Suprapubic skin (tissue), 4 donors: ENCODE data around the gene BMP2K.

Experiments
- EP300 ChIP-seq: sonication (generic); formaldehyde crosslinking; IDR thresholded peaks from one replicate; pipeline ENCODE4 v1.6.1; 2017; ENCODE audit warnings: antibody characterized with exemption
- POLR2A ChIP-seq, 2 donors: fragments of 450-650 bp; IDR thresholded peaks; one replicate each; pipeline ENCODE4 v1.6.1; 2017; ENCODE audit warnings: antibody characterized with exemption in 2 of 2, mild to moderate bottlenecking in 2 of 2, moderate library complexity in 2 of 2
- POLR2AphosphoS5 ChIP-seq, 3 donors: sonication (generic); formaldehyde crosslinking; IDR thresholded peaks; one replicate each; pipeline ENCODE4 v1.6.1; 2017; ENCODE audit warnings: antibody characterized with exemption in 3 of 3
- TF ChIP-seq, protein P1 (sequence below), 2 donors: fragments of 200-600 bp in 1 of 2; fragments of 450-650 bp in 1 of 2; sonication (generic) in 1 of 2; IDR thresholded peaks; one replicate each; pipeline ENCODE4 v1.5.1; 2016 to 2019; ENCODE audit warnings: antibody characterized with exemption in 2 of 2, mild to moderate bottlenecking in 1 of 2, moderate library complexity in 1 of 2

DNA sequence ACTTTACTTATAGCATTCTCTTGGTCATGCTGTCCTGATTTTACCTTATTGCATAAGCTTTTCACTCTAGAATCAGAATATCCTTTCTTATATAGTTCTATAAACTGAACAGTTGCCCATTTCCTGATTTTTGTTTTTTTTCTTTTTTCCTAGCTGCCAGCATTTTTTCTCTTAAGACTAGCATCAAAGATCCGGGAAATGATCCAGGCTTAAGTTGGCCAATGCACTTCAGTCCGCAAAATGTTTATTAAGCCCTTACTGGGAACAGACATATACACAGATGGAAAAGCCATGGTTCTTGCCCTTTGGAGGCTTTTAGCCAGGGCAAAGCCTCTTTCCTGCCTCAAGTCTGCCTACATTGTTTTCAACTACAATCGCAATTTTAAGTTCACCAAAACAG, 10.1 kb upstream of the BMP2K start:
- no peak for TF ChIP-seq POLR2A (IDR thresholded peaks at IDR 0.05)
- TF ChIP-seq EP300 = no peak
- TF ChIP-seq, protein P1, sequence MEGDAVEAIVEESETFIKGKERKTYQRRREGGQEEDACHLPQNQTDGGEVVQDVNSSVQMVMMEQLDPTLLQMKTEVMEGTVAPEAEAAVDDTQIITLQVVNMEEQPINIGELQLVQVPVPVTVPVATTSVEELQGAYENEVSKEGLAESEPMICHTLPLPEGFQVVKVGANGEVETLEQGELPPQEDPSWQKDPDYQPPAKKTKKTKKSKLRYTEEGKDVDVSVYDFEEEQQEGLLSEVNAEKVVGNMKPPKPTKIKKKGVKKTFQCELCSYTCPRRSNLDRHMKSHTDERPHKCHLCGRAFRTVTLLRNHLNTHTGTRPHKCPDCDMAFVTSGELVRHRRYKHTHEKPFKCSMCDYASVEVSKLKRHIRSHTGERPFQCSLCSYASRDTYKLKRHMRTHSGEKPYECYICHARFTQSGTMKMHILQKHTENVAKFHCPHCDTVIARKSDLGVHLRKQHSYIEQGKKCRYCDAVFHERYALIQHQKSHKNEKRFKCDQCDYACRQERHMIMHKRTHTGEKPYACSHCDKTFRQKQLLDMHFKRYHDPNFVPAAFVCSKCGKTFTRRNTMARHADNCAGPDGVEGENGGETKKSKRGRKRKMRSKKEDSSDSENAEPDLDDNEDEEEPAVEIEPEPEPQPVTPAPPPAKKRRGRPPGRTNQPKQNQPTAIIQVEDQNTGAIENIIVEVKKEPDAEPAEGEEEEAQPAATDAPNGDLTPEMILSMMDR (IDR thresholded peaks at IDR 0.05) = no peak
- TF ChIP-seq POLR2AphosphoS5 (IDR thresholded peaks at IDR 0.05) = no peak
